ENCODE data around the gene HTR3E.

- TF ChIP-seq YY1 (IDR thresholded peaks at IDR 0.05; ENCODE audit: insufficient read depth, insufficient read length): no peak
- no peak for TF ChIP-seq ZNF274 (IDR thresholded peaks at IDR 0.05; ENCODE audit: low read depth, low read length)
- TF ChIP-seq SUZ12 (IDR thresholded peaks at IDR 0.05; ENCODE audit: extremely low read depth, insufficient read depth, insufficient read length): no peak
Measured at GRCh38 chr3:184058029-184058428, 38.8 kb upstream of the HTR3E start.
